ENCODE data around the gene STPG1. TPM values are rescaled to one million over a fixed set of nuclear protein-coding genes. Genes with fewer than 3 reads are reported as not detected.

Gene STPG1
- total RNA-seq, 1 donor from 2014 or later, result 10.0 TPM

DNA sequence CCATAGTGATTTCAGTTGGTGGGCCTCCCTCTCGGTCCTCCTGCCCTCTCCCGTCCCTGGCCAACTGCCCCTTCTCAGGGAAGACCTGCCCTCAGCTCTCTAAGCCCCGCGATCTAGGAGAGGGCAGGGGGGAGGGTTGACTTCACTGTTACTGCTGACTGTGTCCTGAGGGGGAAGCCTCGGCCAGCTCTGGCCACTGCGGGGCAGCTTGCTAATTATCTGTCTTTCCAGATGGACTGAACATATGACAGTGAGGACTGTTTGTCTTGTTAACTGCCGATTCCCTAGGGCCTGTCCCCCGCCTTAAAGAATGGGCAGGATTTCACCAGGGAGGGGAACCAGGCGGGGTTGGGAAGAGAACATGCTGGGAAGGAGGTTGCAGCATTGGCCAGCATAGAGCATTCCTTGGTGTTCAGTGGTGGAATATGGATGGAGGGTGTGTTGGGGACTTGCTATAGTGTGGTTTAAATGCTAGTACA, 24.9 kb upstream of the STPG1 start:
- Mint-ChIP-seq H3K4me3 (ENCODE audit: unreplicated experiment) (no peak overlapping the region), H3K9me3 (ENCODE audit: unreplicated experiment) (peaks cover 4% of the 10 kb centered on the region), H3K4me1 (ENCODE audit: unreplicated experiment) (no peaks in the 10 kb centered on the region), H3K27ac (ENCODE audit: unreplicated experiment) (peak overlapping the region; percentile 30), H3K27me3 (ENCODE audit: unreplicated experiment) (peaks cover 3% of the 10 kb centered on the region), H3K36me3 (ENCODE audit: low read depth, unreplicated experiment) (no peaks in the 10 kb centered on the region)
- DNase-seq (ENCODE audit: low spot score), result no peak
- TF ChIP-seq, protein P1, sequence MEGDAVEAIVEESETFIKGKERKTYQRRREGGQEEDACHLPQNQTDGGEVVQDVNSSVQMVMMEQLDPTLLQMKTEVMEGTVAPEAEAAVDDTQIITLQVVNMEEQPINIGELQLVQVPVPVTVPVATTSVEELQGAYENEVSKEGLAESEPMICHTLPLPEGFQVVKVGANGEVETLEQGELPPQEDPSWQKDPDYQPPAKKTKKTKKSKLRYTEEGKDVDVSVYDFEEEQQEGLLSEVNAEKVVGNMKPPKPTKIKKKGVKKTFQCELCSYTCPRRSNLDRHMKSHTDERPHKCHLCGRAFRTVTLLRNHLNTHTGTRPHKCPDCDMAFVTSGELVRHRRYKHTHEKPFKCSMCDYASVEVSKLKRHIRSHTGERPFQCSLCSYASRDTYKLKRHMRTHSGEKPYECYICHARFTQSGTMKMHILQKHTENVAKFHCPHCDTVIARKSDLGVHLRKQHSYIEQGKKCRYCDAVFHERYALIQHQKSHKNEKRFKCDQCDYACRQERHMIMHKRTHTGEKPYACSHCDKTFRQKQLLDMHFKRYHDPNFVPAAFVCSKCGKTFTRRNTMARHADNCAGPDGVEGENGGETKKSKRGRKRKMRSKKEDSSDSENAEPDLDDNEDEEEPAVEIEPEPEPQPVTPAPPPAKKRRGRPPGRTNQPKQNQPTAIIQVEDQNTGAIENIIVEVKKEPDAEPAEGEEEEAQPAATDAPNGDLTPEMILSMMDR (IDR thresholded peaks at IDR 0.05; ENCODE audit: unreplicated experiment), result no peak

DNA sequence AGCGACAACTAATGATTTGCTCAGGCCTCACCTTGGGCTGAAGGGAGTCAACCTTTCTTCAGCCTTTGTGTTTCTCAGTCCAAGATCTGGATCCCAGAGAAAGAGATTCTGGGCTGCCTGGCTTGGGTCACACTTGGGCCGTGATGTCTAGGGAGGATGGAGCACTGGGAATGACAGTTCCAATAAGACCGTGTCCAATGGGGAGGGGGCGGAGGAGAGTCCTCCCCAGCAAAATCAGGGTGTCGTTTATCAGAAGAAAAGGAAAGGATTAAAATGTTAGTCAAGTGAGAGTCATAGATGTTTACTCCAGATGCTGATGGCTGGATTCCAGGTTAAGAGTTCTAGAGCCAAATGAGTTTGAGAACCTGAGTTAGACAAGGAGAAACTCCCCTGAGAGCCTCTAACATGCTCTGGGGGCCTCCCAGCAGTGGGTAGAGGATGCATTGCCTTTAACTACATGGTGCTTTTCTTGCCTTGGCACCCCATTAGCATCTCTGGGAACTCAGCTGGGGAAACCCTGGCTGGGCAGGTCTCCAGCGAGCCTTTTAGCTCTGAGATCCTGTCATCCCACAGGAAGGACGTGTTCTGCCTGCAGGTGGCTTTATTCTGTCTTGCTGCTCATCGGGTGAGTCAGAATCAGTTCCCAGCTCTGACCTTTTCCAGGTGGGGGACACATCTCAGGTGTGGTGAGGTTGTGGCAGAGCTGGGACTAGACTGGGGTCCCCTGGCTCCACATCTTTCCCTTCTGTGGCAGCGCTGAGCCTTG, 24.2 kb upstream of the STPG1 start:
- no peak for DNase-seq (ENCODE audit: low spot score)
- Mint-ChIP-seq H3K27me3 (ENCODE audit: unreplicated experiment) (peaks cover 3% of the 10 kb centered on the region), H3K36me3 (ENCODE audit: low read depth, unreplicated experiment) (no peaks in the 10 kb centered on the region), H3K4me1 (ENCODE audit: unreplicated experiment) (no peaks in the 10 kb centered on the region), H3K27ac (ENCODE audit: unreplicated experiment) (no peak overlapping the region), H3K4me3 (ENCODE audit: unreplicated experiment) (no peak overlapping the region), H3K9me3 (ENCODE audit: unreplicated experiment) (peaks cover 4% of the 10 kb centered on the region)
- TF ChIP-seq, protein P1 (IDR thresholded peaks at IDR 0.05; ENCODE audit: unreplicated experiment), result no peak

GRCh38 chr1:24435782-24436365, 22.3 kb upstream of the STPG1 start:
- no peak overlapping the region for H3K4me3 Mint-ChIP-seq (ENCODE audit: unreplicated experiment)
- peaks cover 4% of the 10 kb centered on the region for H3K9me3 Mint-ChIP-seq (ENCODE audit: unreplicated experiment)
- no peaks in the 10 kb centered on the region for H3K4me1 Mint-ChIP-seq (ENCODE audit: unreplicated experiment)
- TF ChIP-seq, protein P1 (IDR thresholded peaks at IDR 0.05; ENCODE audit: unreplicated experiment), result no peak
- no peak for DNase-seq (ENCODE audit: low spot score)
- peaks cover 3% of the 10 kb centered on the region for H3K27me3 Mint-ChIP-seq (ENCODE audit: unreplicated experiment)
- H3K27ac Mint-ChIP-seq (ENCODE audit: unreplicated experiment), result no peak overlapping the region
- H3K36me3 Mint-ChIP-seq (ENCODE audit: low read depth, unreplicated experiment), result no peaks in the 10 kb centered on the region

- Mint-ChIP-seq H3K27me3 (ENCODE audit: unreplicated experiment) (no peaks in the 10 kb centered on the region), H3K36me3 (ENCODE audit: low read depth, unreplicated experiment) (peaks cover 5% of the 10 kb centered on the region), H3K9me3 (ENCODE audit: unreplicated experiment) (no peaks in the 10 kb centered on the region), H3K4me3 (ENCODE audit: unreplicated experiment) (no peak overlapping the region), H3K4me1 (ENCODE audit: unreplicated experiment) (peaks cover 9% of the 10 kb centered on the region), H3K27ac (ENCODE audit: unreplicated experiment) (no peak overlapping the region)
- DNase-seq (ENCODE audit: low spot score), result no peak
- TF ChIP-seq, protein P1 (IDR thresholded peaks at IDR 0.05; ENCODE audit: unreplicated experiment), result no peak
These were observed 13.9 kb upstream of the STPG1 start for GRCh38 chr1:24427545-24427862.

All from endothelial cell (in vitro differentiated cells).